ENCODE measurements around the gene CIAO2B.

GRCh38 chr16:66952430-66953110 lies 18.4 kb upstream of the CIAO2B start:
- TF ChIP-seq CTCF (IDR thresholded peaks at IDR 0.05) (no peak), EZH2 (IDR thresholded peaks at IDR 0.05) (no peak)
